ENCODE data around the gene TBC1D8.

The TBC1D8 gene

DNA sequence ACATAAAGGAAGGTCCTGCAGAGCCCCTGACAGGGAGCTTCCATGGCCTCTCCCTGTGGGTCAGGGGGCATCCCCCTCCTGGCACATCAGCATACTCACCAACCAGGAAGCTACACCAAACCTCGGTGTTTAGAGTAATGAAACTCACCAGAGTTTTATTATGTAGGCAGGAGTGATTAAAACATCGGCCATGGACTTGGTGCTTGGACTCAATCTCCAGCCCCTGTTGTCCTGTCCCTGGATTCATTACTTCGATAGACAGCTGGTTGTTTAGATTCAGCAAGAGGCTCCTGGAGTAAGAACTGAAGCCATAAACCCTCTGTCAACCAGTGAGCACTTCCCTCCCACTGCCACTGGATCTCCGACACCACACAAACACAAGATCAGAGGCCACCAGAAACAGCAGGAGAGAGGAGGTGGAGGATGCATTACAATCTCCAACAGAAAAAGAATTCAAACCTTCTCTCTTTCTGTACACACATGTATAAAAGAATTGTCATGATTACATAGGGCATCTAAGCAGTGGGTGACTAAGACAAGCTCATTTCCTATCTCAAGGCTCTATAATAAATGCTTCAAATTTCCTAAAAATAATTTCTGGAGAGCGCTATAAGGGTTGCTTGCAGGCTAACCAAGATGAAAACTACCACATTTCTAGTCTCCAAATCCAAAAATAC is 27.2 kb downstream of the TBC1D8 start:
- TF ChIP-seq, protein P1, sequence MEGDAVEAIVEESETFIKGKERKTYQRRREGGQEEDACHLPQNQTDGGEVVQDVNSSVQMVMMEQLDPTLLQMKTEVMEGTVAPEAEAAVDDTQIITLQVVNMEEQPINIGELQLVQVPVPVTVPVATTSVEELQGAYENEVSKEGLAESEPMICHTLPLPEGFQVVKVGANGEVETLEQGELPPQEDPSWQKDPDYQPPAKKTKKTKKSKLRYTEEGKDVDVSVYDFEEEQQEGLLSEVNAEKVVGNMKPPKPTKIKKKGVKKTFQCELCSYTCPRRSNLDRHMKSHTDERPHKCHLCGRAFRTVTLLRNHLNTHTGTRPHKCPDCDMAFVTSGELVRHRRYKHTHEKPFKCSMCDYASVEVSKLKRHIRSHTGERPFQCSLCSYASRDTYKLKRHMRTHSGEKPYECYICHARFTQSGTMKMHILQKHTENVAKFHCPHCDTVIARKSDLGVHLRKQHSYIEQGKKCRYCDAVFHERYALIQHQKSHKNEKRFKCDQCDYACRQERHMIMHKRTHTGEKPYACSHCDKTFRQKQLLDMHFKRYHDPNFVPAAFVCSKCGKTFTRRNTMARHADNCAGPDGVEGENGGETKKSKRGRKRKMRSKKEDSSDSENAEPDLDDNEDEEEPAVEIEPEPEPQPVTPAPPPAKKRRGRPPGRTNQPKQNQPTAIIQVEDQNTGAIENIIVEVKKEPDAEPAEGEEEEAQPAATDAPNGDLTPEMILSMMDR (IDR thresholded peaks at IDR 0.05; ENCODE audit: insufficient read depth, low read length): no peak
- TF ChIP-seq GABPA (IDR thresholded peaks at IDR 0.05; ENCODE audit: low read depth) (no peak), SPI1 (IDR thresholded peaks at IDR 0.05; ENCODE audit: borderline replicate concordance, low read depth) (no peak), POLR2AphosphoS5 (IDR thresholded peaks at IDR 0.05; ENCODE audit: low read depth) (no peak)
- TF ChIP-seq, protein P2, sequence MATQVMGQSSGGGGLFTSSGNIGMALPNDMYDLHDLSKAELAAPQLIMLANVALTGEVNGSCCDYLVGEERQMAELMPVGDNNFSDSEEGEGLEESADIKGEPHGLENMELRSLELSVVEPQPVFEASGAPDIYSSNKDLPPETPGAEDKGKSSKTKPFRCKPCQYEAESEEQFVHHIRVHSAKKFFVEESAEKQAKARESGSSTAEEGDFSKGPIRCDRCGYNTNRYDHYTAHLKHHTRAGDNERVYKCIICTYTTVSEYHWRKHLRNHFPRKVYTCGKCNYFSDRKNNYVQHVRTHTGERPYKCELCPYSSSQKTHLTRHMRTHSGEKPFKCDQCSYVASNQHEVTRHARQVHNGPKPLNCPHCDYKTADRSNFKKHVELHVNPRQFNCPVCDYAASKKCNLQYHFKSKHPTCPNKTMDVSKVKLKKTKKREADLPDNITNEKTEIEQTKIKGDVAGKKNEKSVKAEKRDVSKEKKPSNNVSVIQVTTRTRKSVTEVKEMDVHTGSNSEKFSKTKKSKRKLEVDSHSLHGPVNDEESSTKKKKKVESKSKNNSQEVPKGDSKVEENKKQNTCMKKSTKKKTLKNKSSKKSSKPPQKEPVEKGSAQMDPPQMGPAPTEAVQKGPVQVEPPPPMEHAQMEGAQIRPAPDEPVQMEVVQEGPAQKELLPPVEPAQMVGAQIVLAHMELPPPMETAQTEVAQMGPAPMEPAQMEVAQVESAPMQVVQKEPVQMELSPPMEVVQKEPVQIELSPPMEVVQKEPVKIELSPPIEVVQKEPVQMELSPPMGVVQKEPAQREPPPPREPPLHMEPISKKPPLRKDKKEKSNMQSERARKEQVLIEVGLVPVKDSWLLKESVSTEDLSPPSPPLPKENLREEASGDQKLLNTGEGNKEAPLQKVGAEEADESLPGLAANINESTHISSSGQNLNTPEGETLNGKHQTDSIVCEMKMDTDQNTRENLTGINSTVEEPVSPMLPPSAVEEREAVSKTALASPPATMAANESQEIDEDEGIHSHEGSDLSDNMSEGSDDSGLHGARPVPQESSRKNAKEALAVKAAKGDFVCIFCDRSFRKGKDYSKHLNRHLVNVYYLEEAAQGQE (IDR thresholded peaks at IDR 0.05; ENCODE audit: insufficient replicate concordance, low read depth): no peak
- Histone ChIP-seq H3K4me3 (replicated peaks; ENCODE audit: insufficient read depth, low read length) (no peak overlapping the region), H3K27ac (replicated peaks) (no peak overlapping the region)

DNA sequence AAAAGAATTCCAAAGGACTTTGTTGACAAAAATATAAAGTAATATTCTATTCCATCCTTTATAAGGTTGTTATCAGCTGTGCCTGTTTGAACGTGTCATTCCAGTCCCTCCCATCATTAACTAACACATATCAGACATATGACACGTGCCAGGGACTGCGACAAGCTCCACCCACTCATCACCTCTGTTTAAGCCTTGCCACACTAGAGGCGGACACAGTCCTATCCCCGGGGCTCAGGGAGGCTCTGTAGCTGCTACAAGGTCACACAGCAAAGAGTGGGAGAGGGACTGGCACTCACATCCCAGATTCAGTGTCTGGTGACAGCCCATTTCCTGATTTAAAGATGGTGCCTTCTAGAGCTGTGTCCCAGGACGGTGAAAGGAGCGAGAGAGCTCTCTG is 30.0 kb downstream of the TBC1D8 start:
- H3K27ac ChIP-seq (replicated peaks): no peak overlapping the region
- no peak for DNase-seq (ENCODE audit: low read depth in 1 of 2, low spot score in 1 of 2)
- H3K4me3 ChIP-seq (replicated peaks; ENCODE audit: insufficient read depth, low read length): no peak overlapping the region
- H3K27me3 ChIP-seq (ENCODE audit: insufficient read depth, poor library complexity, severe bottlenecking): no peaks in the 10 kb centered on the region
- TF ChIP-seq SPI1 (IDR thresholded peaks at IDR 0.05; ENCODE audit: borderline replicate concordance, low read depth) (no peak), POLR2AphosphoS5 (IDR thresholded peaks at IDR 0.05; ENCODE audit: low read depth) (no peak), GABPA (IDR thresholded peaks at IDR 0.05; ENCODE audit: low read depth) (no peak)
- TF ChIP-seq, protein P1 (IDR thresholded peaks at IDR 0.05; ENCODE audit: insufficient read depth, low read length): no peak

More for the DNA sequence above, 27.2 kb downstream of the TBC1D8 start:
- no peak for DNase-seq (ENCODE audit: low read depth in 1 of 2, low spot score in 1 of 2)
- H3K27me3 ChIP-seq (ENCODE audit: insufficient read depth, poor library complexity, severe bottlenecking): no peaks in the 10 kb centered on the region

DNA sequence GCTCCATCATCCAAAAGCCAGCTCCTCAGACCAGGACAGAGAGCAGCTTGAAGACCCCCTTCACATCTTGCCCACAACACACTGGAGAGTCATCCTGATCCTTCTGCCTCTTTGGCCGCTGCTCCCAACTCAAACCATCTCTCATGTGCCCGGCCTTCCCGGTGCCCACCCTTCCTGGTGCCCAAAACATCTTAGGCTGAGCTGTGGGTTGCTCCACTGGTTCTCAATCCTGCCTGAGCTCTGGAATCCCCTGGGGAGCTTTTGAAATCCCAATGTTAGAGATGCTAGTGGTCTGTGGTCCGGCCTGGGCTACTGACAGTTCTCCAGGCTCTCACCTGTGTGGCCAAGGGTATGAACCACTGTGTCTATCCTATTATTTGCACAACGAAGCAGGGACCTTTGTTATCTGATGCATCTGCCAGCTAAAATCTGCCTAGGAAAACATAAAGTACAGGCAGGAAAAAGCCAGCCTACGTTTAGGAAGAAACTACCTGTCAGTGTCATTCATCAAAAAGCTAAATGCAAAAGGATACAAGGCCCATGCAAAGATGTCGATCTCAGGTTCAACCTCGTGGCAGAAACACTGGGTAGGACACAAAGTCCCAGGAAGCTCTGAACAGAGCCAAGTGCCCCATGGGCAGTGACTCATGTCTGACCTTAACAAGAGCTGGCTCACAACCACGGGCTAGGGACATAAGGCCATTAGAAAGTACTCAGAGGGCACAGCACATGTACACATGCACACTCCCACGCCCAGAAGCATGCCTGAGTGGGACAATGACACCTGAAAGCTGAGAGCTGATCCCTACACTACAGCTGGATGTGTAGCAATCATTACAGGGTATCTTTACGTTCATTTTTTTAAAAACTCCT is 30.8 kb downstream of the TBC1D8 start:
- Histone ChIP-seq H3K27me3 (ENCODE audit: insufficient read depth, poor library complexity, severe bottlenecking) (no peaks in the 10 kb centered on the region), H3K27ac (replicated peaks) (no peak overlapping the region), H3K4me3 (replicated peaks; ENCODE audit: insufficient read depth, low read length) (no peak overlapping the region)
- DNase-seq (ENCODE audit: low read depth in 1 of 2, low spot score in 1 of 2): no peak
- TF ChIP-seq, protein P2 (IDR thresholded peaks at IDR 0.05; ENCODE audit: insufficient replicate concordance, low read depth): no peak
- no peak for TF ChIP-seq SPI1 (IDR thresholded peaks at IDR 0.05; ENCODE audit: borderline replicate concordance, low read depth)
- no peak for TF ChIP-seq POLR2AphosphoS5 (IDR thresholded peaks at IDR 0.05; ENCODE audit: low read depth)
- TF ChIP-seq GABPA (IDR thresholded peaks at IDR 0.05; ENCODE audit: low read depth): no peak
- TF ChIP-seq, protein P1 (IDR thresholded peaks at IDR 0.05; ENCODE audit: insufficient read depth, low read length): no peak

Data from HL-60 (cell line).